Measurements from ENCODE around the gene USP37. TPM values are rescaled to one million over a fixed set of nuclear protein-coding genes. Genes with fewer than 3 reads are reported as not detected.

Gene USP37
- total RNA-seq, 1 donor from 2014 or later: 6.4 TPM

DNA sequence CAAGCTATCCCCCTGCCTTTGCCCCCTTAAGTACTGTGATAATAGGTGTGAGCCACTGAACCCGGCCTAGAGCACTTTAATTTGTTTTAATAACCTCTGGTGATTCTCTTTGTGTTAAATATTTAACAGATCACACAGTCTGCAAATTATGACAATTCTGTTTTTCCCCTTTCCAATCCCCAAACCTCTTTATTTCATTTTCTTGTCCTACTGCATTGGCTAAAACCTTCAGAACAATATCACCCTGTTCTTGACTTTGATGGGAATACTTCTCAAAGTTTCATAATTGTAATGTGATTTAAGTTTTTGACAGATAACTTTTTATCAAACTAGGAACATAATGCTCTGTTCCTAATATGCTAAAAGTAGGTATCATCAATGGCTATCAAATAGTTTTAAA, 44.5 kb downstream of the USP37 start:
- no peaks in the 10 kb centered on the region for H4K20me1 ChIP-seq (ENCODE audit: insufficient read depth, low read length)
- H2AFZ ChIP-seq (ENCODE audit: low read depth, low read length): no peak overlapping the region
- Mint-ChIP-seq H3K4me1 (ENCODE audit: low read depth, unreplicated experiment) (no peaks in the 10 kb centered on the region), H3K27me3 (ENCODE audit: low read depth, unreplicated experiment) (no peaks in the 10 kb centered on the region), H3K9me3 (ENCODE audit: unreplicated experiment) (peaks cover 9% of the 10 kb centered on the region), H3K36me3 (ENCODE audit: low read depth, unreplicated experiment) (peaks cover 17% of the 10 kb centered on the region), H3K27ac (ENCODE audit: unreplicated experiment) (no peak overlapping the region), H3K4me3 (ENCODE audit: unreplicated experiment) (no peak overlapping the region)
- no peak overlapping the region for H3K4me2 ChIP-seq (ENCODE audit: low read length)
- H3K4me1 ChIP-seq (ENCODE audit: insufficient read depth, low read length): no peaks in the 10 kb centered on the region
- H3K27me3 ChIP-seq (ENCODE audit: insufficient read depth, low read length): no peaks in the 10 kb centered on the region
- DNase-seq (ENCODE audit: low read depth): no peak
- no peak overlapping the region for H3K9ac ChIP-seq (ENCODE audit: low read length)
- TF ChIP-seq, protein P1, sequence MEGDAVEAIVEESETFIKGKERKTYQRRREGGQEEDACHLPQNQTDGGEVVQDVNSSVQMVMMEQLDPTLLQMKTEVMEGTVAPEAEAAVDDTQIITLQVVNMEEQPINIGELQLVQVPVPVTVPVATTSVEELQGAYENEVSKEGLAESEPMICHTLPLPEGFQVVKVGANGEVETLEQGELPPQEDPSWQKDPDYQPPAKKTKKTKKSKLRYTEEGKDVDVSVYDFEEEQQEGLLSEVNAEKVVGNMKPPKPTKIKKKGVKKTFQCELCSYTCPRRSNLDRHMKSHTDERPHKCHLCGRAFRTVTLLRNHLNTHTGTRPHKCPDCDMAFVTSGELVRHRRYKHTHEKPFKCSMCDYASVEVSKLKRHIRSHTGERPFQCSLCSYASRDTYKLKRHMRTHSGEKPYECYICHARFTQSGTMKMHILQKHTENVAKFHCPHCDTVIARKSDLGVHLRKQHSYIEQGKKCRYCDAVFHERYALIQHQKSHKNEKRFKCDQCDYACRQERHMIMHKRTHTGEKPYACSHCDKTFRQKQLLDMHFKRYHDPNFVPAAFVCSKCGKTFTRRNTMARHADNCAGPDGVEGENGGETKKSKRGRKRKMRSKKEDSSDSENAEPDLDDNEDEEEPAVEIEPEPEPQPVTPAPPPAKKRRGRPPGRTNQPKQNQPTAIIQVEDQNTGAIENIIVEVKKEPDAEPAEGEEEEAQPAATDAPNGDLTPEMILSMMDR (IDR thresholded peaks at IDR 0.05; ENCODE audit: insufficient read depth, low read depth, low read length): no peak
- no peak for TF ChIP-seq EZH2 (IDR thresholded peaks at IDR 0.05; ENCODE audit: insufficient read depth, low read length)
- no peaks in the 10 kb centered on the region for H3K9me3 ChIP-seq (ENCODE audit: insufficient read depth, low read depth, low read length)
- H3K27ac ChIP-seq (ENCODE audit: low read depth, low read length): no peak overlapping the region
- no peak for FAIRE-seq
- H3K4me3 ChIP-seq (ENCODE audit: insufficient read depth, low read depth, low read length): no peak overlapping the region
- H3K36me3 ChIP-seq (ENCODE audit: insufficient read depth, low read length): peaks cover 10% of the 10 kb centered on the region
- H3K79me2 ChIP-seq (ENCODE audit: insufficient read depth, low read length): no peaks in the 10 kb centered on the region

DNA sequence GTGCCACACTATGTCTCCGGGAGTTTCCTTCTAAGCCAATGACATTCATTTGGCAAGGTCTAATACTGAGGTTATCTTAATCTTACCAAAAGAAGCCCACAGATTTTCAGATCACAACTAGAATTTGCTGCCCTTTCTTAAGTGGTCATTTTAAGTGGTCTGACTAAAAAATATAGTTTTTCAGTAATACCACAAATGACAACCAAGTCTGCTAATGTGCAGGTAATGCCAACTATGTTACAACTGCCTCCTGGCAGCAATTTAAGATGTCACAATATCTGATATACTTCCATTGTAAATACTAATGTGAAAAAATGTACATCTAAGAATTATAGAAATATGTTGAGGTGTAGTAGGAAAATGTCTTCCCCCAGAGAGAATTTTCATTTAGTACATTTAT, 49.3 kb downstream of the USP37 start:
- no peaks in the 10 kb centered on the region for H4K20me1 ChIP-seq (ENCODE audit: insufficient read depth, low read length)
- no peak overlapping the region for H2AFZ ChIP-seq (ENCODE audit: low read depth, low read length)
- Mint-ChIP-seq H3K9me3 (ENCODE audit: unreplicated experiment) (peaks cover 8% of the 10 kb centered on the region), H3K4me3 (ENCODE audit: unreplicated experiment) (no peak overlapping the region), H3K27ac (ENCODE audit: unreplicated experiment) (no peak overlapping the region), H3K4me1 (ENCODE audit: low read depth, unreplicated experiment) (no peaks in the 10 kb centered on the region), H3K27me3 (ENCODE audit: low read depth, unreplicated experiment) (no peaks in the 10 kb centered on the region), H3K36me3 (ENCODE audit: low read depth, unreplicated experiment) (peaks cover 12% of the 10 kb centered on the region)
- FAIRE-seq (no peak), DNase-seq (ENCODE audit: low read depth) (no peak)
- no peak overlapping the region for H3K27ac ChIP-seq (ENCODE audit: low read depth, low read length)
- H3K9ac ChIP-seq (ENCODE audit: low read length): no peak overlapping the region
- no peak overlapping the region for H3K4me3 ChIP-seq (ENCODE audit: insufficient read depth, low read depth, low read length)
- H3K4me1 ChIP-seq (ENCODE audit: insufficient read depth, low read length): no peaks in the 10 kb centered on the region
- no peaks in the 10 kb centered on the region for H3K27me3 ChIP-seq (ENCODE audit: insufficient read depth, low read length)
- no peaks in the 10 kb centered on the region for H3K79me2 ChIP-seq (ENCODE audit: insufficient read depth, low read length)
- no peaks in the 10 kb centered on the region for H3K9me3 ChIP-seq (ENCODE audit: insufficient read depth, low read depth, low read length)
- no peak overlapping the region for H3K4me2 ChIP-seq (ENCODE audit: low read length)
- H3K36me3 ChIP-seq (ENCODE audit: insufficient read depth, low read length): no peaks in the 10 kb centered on the region
- no peak for TF ChIP-seq EZH2 (IDR thresholded peaks at IDR 0.05; ENCODE audit: insufficient read depth, low read length)
- TF ChIP-seq, protein P1 (IDR thresholded peaks at IDR 0.05; ENCODE audit: insufficient read depth, low read depth, low read length): no peak

DNA sequence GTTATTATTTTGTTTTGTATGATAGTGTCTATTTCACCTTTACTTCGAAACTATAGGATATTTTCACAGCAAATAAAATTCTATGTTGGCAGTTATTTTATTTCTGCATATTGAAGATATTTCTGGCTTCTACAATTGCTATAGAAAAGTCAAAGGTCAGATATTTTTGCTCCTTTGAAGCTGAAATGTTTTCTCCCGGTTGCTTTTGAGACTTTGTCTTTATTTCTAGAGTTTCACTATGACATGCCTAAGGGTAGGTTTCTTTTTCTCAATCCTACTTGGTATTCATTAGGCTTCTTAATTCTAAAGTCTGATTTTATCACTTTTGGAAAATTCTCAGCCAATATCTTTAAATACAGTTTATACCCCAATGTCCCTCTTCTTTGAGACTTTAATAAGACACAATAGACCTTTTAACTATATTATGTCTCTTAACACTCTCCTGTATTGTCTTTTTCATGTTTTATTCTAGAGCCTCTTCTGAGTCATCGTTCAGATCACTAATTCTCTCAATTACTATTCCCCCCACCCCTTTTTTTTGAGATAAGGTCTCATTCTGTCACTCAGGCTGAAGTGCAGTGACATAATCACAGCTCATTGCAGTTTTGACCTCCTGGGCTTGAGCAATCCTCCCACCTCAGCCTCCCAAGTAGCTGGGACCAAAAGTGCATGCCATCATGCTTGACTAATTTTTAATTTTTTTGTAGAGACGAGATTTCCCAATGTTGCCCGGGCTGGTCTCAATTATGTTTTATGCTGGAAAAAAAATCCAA, 50.5 kb downstream of the USP37 start:
- no peaks in the 10 kb centered on the region for H3K9me3 ChIP-seq (ENCODE audit: insufficient read depth, low read depth, low read length)
- no peak overlapping the region for H3K4me3 ChIP-seq (ENCODE audit: insufficient read depth, low read depth, low read length)
- no peak overlapping the region for H3K4me2 ChIP-seq (ENCODE audit: low read length)
- H3K27me3 ChIP-seq (ENCODE audit: insufficient read depth, low read length): no peaks in the 10 kb centered on the region
- H3K27ac ChIP-seq (ENCODE audit: low read depth, low read length): no peak overlapping the region
- no peaks in the 10 kb centered on the region for H3K79me2 ChIP-seq (ENCODE audit: insufficient read depth, low read length)
- Mint-ChIP-seq H3K9me3 (ENCODE audit: unreplicated experiment) (peaks cover 3% of the 10 kb centered on the region), H3K36me3 (ENCODE audit: low read depth, unreplicated experiment) (peaks cover 8% of the 10 kb centered on the region), H3K27me3 (ENCODE audit: low read depth, unreplicated experiment) (no peaks in the 10 kb centered on the region), H3K27ac (ENCODE audit: unreplicated experiment) (no peak overlapping the region), H3K4me3 (ENCODE audit: unreplicated experiment) (no peak overlapping the region), H3K4me1 (ENCODE audit: low read depth, unreplicated experiment) (no peaks in the 10 kb centered on the region)
- H3K4me1 ChIP-seq (ENCODE audit: insufficient read depth, low read length): no peaks in the 10 kb centered on the region
- TF ChIP-seq, protein P1 (IDR thresholded peaks at IDR 0.05; ENCODE audit: insufficient read depth, low read depth, low read length): no peak
- no peak for TF ChIP-seq EZH2 (IDR thresholded peaks at IDR 0.05; ENCODE audit: insufficient read depth, low read length)
- FAIRE-seq: no peak
- no peak overlapping the region for H2AFZ ChIP-seq (ENCODE audit: low read depth, low read length)
- H3K36me3 ChIP-seq (ENCODE audit: insufficient read depth, low read length): no peaks in the 10 kb centered on the region
- no peak overlapping the region for H3K9ac ChIP-seq (ENCODE audit: low read length)
- H4K20me1 ChIP-seq (ENCODE audit: insufficient read depth, low read length): no peaks in the 10 kb centered on the region
- no peak for DNase-seq (ENCODE audit: low read depth)
